ENCODE data around the gene FAM89B.

Gene FAM89B

DNA sequence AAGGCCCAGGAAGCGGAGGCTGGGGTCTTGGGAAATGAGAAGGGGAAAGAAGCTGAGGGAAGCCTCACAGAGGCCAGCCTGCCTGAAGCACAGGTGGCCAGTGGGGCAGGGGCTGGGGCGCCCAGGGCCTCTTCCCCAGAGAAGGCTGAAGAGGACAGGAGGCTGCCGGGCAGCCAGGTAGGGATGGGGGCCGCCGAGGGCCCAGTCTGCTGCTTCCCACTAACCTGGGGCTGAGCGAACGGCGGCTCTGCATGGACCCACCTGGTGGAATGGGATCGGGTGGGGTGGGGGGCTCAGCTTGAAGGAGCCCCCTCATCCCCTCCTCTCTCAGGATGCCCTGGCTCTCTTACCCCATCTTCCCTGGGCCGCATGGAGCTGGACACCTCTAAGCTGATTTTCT lies 11.3 kb downstream of the FAM89B start:
- Histone ChIP-seq H3K27ac (no peak overlapping the region), H3K4me3 (ENCODE audit: low read depth, low read length) (no peak overlapping the region), H3K27me3 (replicated peaks) (no peaks in the 10 kb centered on the region), H3K36me3 (replicated peaks) (peaks cover 36% of the 10 kb centered on the region)
- TF ChIP-seq, protein P1, sequence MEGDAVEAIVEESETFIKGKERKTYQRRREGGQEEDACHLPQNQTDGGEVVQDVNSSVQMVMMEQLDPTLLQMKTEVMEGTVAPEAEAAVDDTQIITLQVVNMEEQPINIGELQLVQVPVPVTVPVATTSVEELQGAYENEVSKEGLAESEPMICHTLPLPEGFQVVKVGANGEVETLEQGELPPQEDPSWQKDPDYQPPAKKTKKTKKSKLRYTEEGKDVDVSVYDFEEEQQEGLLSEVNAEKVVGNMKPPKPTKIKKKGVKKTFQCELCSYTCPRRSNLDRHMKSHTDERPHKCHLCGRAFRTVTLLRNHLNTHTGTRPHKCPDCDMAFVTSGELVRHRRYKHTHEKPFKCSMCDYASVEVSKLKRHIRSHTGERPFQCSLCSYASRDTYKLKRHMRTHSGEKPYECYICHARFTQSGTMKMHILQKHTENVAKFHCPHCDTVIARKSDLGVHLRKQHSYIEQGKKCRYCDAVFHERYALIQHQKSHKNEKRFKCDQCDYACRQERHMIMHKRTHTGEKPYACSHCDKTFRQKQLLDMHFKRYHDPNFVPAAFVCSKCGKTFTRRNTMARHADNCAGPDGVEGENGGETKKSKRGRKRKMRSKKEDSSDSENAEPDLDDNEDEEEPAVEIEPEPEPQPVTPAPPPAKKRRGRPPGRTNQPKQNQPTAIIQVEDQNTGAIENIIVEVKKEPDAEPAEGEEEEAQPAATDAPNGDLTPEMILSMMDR (IDR thresholded peaks at IDR 0.05; ENCODE audit: low read depth, low read length, missing control alignments) = no peak
- no peak for DNase-seq
- in situ Hi-C loops (cut with HindIII; ENCODE audit: low pct_ligation_motif_present, low sequenced_read_pairs) = no loop called here

DNA sequence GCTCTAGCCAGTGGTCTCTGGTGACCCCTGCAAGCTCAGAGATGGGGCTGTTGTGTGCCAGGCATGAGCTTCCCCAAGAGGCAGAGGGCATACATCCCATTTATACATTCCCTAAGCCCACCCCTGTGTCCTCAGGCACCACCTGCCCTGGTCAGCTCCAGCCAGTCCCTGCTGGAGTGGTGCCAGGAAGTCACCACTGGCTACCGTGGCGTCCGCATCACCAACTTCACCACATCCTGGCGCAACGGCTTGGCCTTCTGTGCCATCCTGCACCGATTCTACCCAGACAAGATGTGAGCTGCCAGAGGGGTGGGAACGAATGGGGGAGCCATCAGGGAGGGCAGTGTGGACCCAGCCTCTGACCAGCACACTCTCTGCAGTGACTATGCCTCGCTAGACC lies 11.8 kb downstream of the FAM89B start:
- H3K4me3 ChIP-seq (ENCODE audit: low read depth, low read length) = no peak overlapping the region
- TF ChIP-seq, protein P1 (IDR thresholded peaks at IDR 0.05; ENCODE audit: low read depth, low read length, missing control alignments) = no peak
- in situ Hi-C loops (cut with HindIII; ENCODE audit: low pct_ligation_motif_present, low sequenced_read_pairs) = no loop called here
- no peak for DNase-seq
- H3K27ac ChIP-seq = no peak overlapping the region
- no peaks in the 10 kb centered on the region for H3K27me3 ChIP-seq (replicated peaks)
- H3K36me3 ChIP-seq (replicated peaks) = peaks cover 36% of the 10 kb centered on the region

DNA sequence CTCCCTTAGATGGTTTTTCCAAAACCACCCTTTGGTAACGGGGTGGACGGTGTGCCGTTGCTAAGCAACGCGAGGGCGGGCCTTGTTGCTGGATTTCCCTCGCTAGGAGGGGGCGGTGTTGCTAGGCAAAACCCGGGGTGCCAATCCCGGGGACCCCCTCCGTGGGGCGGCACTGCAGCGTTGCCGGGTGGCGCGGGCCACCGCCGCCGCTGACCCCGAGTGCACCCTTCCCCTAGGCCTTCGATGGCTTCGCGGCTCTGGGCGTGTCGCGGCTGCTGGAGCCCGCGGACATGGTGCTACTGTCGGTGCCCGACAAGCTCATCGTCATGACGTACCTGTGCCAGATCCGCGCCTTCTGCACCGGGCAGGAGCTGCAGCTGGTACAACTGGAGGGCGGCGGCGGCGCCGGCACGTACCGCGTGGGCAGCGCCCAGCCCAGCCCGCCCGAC lies 12.4 kb downstream of the FAM89B start:
- Histone ChIP-seq H3K27me3 (replicated peaks) (no peaks in the 10 kb centered on the region), H3K4me3 (ENCODE audit: low read depth, low read length) (no peak overlapping the region), H3K36me3 (replicated peaks) (peaks cover 33% of the 10 kb centered on the region), H3K27ac (no peak overlapping the region)
- TF ChIP-seq, protein P1 (IDR thresholded peaks at IDR 0.05; ENCODE audit: low read depth, low read length, missing control alignments) = no peak
- DNase-seq = no peak
- in situ Hi-C loops (cut with HindIII; ENCODE audit: low pct_ligation_motif_present, low sequenced_read_pairs) = no loop called here

DNA sequence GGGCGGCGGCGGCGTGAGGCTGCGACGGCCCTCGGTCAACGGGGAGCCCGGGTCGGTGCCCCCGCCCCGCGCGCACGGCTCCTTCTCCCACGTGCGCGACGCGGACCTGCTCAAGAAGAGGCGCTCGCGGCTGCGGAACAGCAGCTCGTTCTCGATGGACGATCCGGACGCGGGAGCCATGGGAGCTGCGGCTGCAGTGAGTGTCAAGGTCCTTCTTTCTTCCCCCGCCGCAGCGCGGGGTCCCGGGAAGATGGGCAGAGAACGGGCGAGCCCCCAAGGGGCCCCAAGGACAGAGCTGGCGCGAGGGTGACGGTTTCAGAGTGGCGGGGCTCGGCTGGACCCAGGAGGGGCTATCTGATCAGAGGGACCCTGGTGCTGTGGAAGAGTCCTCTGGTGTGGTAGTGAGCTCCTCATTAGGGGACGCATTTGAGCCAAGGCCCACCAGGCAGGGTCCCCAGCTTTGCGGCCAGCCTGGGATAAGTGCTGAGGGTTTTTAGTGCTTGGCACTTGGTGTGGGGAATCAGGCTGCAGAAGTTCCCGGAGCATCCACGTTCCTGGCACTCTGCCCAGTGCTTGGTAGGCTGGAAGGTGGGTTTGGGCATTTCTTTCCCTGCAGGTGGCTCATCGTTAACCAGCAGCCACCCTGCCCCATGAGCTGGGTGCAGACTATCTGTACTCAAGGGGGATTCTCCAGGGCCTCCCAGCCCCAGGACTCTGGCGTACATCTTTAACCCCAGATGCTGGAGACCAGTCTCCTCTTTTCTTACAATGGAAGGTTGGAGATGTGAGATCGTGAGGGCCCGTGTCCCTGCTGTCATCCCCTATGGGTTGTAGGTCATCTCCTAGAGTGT lies 13.3 kb downstream of the FAM89B start:
- H3K36me3 ChIP-seq (replicated peaks) = peaks cover 25% of the 10 kb centered on the region
- no peak for DNase-seq
- H3K27ac ChIP-seq = no peak overlapping the region

DNA sequence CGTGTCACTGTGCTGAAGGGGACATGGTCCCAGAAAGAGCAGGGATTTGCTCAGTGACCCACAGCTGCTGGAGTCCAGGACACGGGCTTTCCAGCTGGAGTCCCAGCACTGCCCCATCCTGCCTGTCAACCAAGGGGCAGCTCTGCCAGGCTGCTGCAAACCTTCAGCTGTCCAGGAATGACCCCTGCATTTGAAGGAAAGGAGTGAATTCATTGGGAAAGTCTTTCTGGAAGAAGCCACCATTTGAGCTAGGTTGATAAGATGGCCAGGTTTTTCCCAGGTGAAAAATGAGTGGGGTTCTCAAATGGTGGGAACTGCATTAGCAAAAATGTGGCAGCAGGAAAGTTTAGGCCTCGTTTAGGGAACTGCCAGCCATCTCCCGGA lies 13.9 kb downstream of the FAM89B start:
- DNase-seq = no peak
- Histone ChIP-seq H3K27me3 (replicated peaks) (no peaks in the 10 kb centered on the region), H3K36me3 (replicated peaks) (peaks cover 23% of the 10 kb centered on the region), H3K4me3 (ENCODE audit: low read depth, low read length) (no peak overlapping the region), H3K27ac (no peak overlapping the region)
- in situ Hi-C loops (cut with HindIII; ENCODE audit: low pct_ligation_motif_present, low sequenced_read_pairs) = no loop called here
- TF ChIP-seq, protein P1 (IDR thresholded peaks at IDR 0.05; ENCODE audit: low read depth, low read length, missing control alignments) = no peak

More for the DNA sequence above, 13.3 kb downstream of the FAM89B start:
- TF ChIP-seq, protein P1 (IDR thresholded peaks at IDR 0.05; ENCODE audit: low read depth, low read length, missing control alignments) = no peak
- no peak overlapping the region for H3K4me3 ChIP-seq (ENCODE audit: low read depth, low read length)
- in situ Hi-C loops (cut with HindIII; ENCODE audit: low pct_ligation_motif_present, low sequenced_read_pairs) = no loop called here
- H3K27me3 ChIP-seq (replicated peaks) = no peaks in the 10 kb centered on the region

All from brain microvascular endothelial cell (primary cell).